Endodermal cell (in vitro differentiated cells): ENCODE results near the gene ANGEL1. TPM values are rescaled to one million over a fixed set of nuclear protein-coding genes. Genes with fewer than 3 reads are reported as not detected.

ENCODE experiments used
- DNase-seq: peaks from one replicate; pipeline ENCODE4 v3.0.0-alpha.2; 2017
- H3K27ac ChIP-seq: 2 replicates; pipeline ENCODE4 v1.5.1; 2013; ENCODE audit warnings: mild to moderate bottlenecking, low read depth, low read length, moderate library complexity
- H3K27me3 ChIP-seq: 2 replicates; pipeline ENCODE4 v1.6.1; 2013; ENCODE audit warnings: mild to moderate bottlenecking, low read length, moderate library complexity; ENCODE audit not compliant: insufficient read depth, control insufficient read depth, poor library complexity, severe bottlenecking
- H3K36me3 ChIP-seq: 2 replicates; pipeline ENCODE4 v1.7.0; 2013; ENCODE audit warnings: mild to moderate bottlenecking, low read length, moderate library complexity; ENCODE audit not compliant: control insufficient read depth, insufficient read depth
- H3K4me1 ChIP-seq: one replicate; pipeline ENCODE4 v1.7.0; 2013; ENCODE audit warnings: low read length; ENCODE audit not compliant: control insufficient read depth, insufficient read depth
- H3K4me3 ChIP-seq: 2 replicates; pipeline ENCODE4 v1.5.1; 2013; ENCODE audit warnings: mild to moderate bottlenecking, low read length, moderate library complexity
- H3K9ac ChIP-seq: 2 replicates; pipeline ENCODE4 v1.6.1; 2013; ENCODE audit warnings: mild to moderate bottlenecking, low read length, moderate library complexity; ENCODE audit not compliant: poor library complexity, severe bottlenecking; ENCODE audit errors: extremely low read depth
- H3K9me3 ChIP-seq: 2 replicates; pipeline ENCODE4 v1.6.1; 2013; ENCODE audit warnings: mild to moderate bottlenecking, low read length, moderate library complexity; ENCODE audit not compliant: control insufficient read depth
- H3K27ac Mint-ChIP-seq: 2 replicates; pipeline ENCODE4 v1.8.0; 2020; ENCODE audit warnings: mixed read lengths
- H3K27me3 Mint-ChIP-seq: 2 replicates; pipeline ENCODE4 v1.8.0; 2021; ENCODE audit warnings: mild to moderate bottlenecking, mixed read lengths; ENCODE audit not compliant: insufficient read depth
- H3K36me3 Mint-ChIP-seq: 2 replicates; pipeline ENCODE4 v1.8.0; 2020; ENCODE audit warnings: low read depth, mixed read lengths
- H3K4me1 Mint-ChIP-seq: 2 replicates; pipeline ENCODE4 v1.8.0; 2020; ENCODE audit warnings: mixed read lengths
- H3K4me3 Mint-ChIP-seq: 2 replicates; pipeline ENCODE4 v1.8.0; 2020; ENCODE audit warnings: mild to moderate bottlenecking, moderate library complexity, mixed read lengths
- H3K9me3 Mint-ChIP-seq: 2 replicates; pipeline ENCODE4 v1.8.0; 2020; ENCODE audit warnings: mild to moderate bottlenecking, mixed read lengths
- WGBS, 2 experiments: methylation state at CpG; one replicate each; pipeline versions ENCODE4 v1.1.5 to v1.1.7; 2013; ENCODE audit warnings: missing lambda C conversion rate in 2 of 2, mixed read lengths in 1 of 2; ENCODE audit not compliant: insufficient coverage in 1 of 2, insufficient read length in 1 of 2; 5-methylcytosine and 5-hydroxymethylcytosine counted together
- total RNA-seq, 2 donors: library from RNA; stranded (reverse); fragmentation: NEBNext Ultra II Directional in 1 of 2; extraction: Animal tissue kit (Norgen Biotek cat#: 25700) in 1 of 2; gene quantifications; 2 replicates in 1 of 2; 3 replicates in 1 of 2; pipeline ENCODE4 v1.2.1, GENCODE V29; 2021
- TF ChIP-seq, protein P1 (sequence below): fragments of 200-600 bp; sonication (generic); conservative IDR thresholded peaks from 2 replicates; pipeline ENCODE4 v1.5.0; 2021; ENCODE audit warnings: antibody characterized with exemption, mild to moderate bottlenecking

ANGEL1 gene
- total RNA-seq, 2 donors from 2014 or later: 21.5 to 32.5 TPM

DNA sequence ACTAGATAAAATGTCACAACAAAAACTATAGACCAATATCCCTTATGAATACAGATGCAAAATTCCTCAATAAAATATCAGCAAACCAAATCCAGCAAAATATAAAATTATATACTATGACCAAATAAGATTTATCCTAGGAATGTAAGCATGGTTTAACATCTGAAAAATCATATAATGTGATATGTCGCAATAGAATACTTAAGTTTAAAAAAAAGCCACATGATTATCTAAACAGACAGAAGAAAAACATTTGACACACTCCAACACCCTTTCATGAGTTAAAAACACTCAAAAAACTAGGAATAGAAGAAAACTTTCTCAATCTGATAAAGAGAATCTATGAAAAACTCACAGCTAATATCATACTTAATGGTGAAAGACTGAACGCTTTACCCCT, 20.3 kb downstream of the ANGEL1 start:
- Histone ChIP-seq H3K27me3 (no peaks in the 10 kb centered on the region), H3K36me3 (peaks cover 62% of the 10 kb centered on the region), H3K4me3 (no peak overlapping the region), H3K4me1 (no peaks in the 10 kb centered on the region), H3K27ac (no peak overlapping the region), H3K9ac (no peak overlapping the region), H3K9me3 (peaks cover 5% of the 10 kb centered on the region)
- Mint-ChIP-seq H3K27ac (no peak overlapping the region), H3K9me3 (peaks cover 6% of the 10 kb centered on the region), H3K36me3 (peaks cover 64% of the 10 kb centered on the region), H3K4me1 (no peaks in the 10 kb centered on the region), H3K4me3 (no peak overlapping the region), H3K27me3 (no peaks in the 10 kb centered on the region)
- TF ChIP-seq, protein P1, sequence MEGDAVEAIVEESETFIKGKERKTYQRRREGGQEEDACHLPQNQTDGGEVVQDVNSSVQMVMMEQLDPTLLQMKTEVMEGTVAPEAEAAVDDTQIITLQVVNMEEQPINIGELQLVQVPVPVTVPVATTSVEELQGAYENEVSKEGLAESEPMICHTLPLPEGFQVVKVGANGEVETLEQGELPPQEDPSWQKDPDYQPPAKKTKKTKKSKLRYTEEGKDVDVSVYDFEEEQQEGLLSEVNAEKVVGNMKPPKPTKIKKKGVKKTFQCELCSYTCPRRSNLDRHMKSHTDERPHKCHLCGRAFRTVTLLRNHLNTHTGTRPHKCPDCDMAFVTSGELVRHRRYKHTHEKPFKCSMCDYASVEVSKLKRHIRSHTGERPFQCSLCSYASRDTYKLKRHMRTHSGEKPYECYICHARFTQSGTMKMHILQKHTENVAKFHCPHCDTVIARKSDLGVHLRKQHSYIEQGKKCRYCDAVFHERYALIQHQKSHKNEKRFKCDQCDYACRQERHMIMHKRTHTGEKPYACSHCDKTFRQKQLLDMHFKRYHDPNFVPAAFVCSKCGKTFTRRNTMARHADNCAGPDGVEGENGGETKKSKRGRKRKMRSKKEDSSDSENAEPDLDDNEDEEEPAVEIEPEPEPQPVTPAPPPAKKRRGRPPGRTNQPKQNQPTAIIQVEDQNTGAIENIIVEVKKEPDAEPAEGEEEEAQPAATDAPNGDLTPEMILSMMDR: no peak
- 94% methylated on average over 2 of the region's 2 CpGs; no CpG with 5 or more reads in 1 of the 2 experiments for WGBS, 2 experiments
- no peak for DNase-seq

DNA sequence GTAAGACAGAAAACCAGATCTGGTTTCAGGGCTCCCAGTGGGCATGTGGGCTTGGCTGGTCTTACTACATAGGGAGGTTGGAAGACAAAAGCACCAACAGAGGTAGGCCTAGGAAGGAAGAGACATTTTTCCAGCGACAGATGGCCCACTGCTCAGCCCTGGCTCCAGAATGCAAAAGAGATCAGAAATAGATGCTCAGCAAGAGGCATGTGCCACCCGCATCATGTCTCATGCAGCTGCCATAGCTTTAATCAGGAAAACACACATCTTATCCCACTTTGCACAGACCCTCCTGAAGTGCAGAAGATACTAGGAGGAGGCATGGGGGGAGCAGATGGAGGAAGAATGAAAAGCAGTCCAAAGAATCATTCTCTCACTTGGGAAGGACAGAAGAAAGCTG, 26.1 kb downstream of the ANGEL1 start:
- no peak overlapping the region for H3K9ac ChIP-seq
- H3K36me3 ChIP-seq: peaks cover 55% of the 10 kb centered on the region
- Mint-ChIP-seq H3K4me3 (no peak overlapping the region), H3K36me3 (peaks cover 47% of the 10 kb centered on the region), H3K9me3 (no peaks in the 10 kb centered on the region), H3K27ac (no peak overlapping the region), H3K4me1 (peaks cover 2% of the 10 kb centered on the region), H3K27me3 (no peaks in the 10 kb centered on the region)
- DNase-seq: no peak
- no peaks in the 10 kb centered on the region for H3K27me3 ChIP-seq
- 83 to 94% methylated on average over 2 of the region's 2 CpGs for WGBS, 2 experiments
- no peak overlapping the region for H3K27ac ChIP-seq
- H3K9me3 ChIP-seq: no peaks in the 10 kb centered on the region
- H3K4me3 ChIP-seq: no peak overlapping the region
- TF ChIP-seq, protein P1: no peak
- no peaks in the 10 kb centered on the region for H3K4me1 ChIP-seq

DNA sequence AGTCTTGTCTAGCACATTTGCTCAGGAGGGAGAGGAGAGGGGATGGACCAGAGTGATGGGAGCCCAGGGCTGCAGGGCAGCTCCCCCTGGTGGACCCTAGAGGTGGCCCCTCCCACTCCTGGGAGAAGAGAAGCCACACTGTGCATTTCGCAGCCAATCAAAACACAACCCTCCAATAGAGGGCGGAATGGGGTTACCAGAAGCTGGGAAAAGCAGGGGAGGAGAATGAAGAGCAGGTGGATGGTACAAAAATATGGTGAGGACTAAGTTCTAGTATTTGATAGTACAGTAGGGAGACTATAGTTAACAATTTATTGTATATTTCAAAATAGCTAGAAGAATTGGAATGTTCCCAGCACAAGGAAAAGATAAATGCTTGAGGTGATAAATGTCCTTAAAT, 27.8 kb downstream of the ANGEL1 start:
- WGBS, 2 experiments: no CpG with 5 or more reads among the region's 2 CpGs
- Histone ChIP-seq H3K27me3 (no peaks in the 10 kb centered on the region), H3K9ac (no peak overlapping the region), H3K9me3 (no peaks in the 10 kb centered on the region), H3K36me3 (peaks cover 42% of the 10 kb centered on the region), H3K4me3 (no peak overlapping the region), H3K4me1 (no peaks in the 10 kb centered on the region), H3K27ac (no peak overlapping the region)
- TF ChIP-seq, protein P1: peak; percentile 99
- peaks cover 40% of the 10 kb centered on the region for H3K36me3 Mint-ChIP-seq
- peaks cover 2% of the 10 kb centered on the region for H3K4me1 Mint-ChIP-seq
- H3K27ac Mint-ChIP-seq: no peak overlapping the region
- no peaks in the 10 kb centered on the region for H3K9me3 Mint-ChIP-seq
- no peak overlapping the region for H3K4me3 Mint-ChIP-seq
- DNase-seq: peak; percentile 96
- no peaks in the 10 kb centered on the region for H3K27me3 Mint-ChIP-seq
